ENCODE measurements around the gene CNN1.

- TF ChIP-seq, protein P1, sequence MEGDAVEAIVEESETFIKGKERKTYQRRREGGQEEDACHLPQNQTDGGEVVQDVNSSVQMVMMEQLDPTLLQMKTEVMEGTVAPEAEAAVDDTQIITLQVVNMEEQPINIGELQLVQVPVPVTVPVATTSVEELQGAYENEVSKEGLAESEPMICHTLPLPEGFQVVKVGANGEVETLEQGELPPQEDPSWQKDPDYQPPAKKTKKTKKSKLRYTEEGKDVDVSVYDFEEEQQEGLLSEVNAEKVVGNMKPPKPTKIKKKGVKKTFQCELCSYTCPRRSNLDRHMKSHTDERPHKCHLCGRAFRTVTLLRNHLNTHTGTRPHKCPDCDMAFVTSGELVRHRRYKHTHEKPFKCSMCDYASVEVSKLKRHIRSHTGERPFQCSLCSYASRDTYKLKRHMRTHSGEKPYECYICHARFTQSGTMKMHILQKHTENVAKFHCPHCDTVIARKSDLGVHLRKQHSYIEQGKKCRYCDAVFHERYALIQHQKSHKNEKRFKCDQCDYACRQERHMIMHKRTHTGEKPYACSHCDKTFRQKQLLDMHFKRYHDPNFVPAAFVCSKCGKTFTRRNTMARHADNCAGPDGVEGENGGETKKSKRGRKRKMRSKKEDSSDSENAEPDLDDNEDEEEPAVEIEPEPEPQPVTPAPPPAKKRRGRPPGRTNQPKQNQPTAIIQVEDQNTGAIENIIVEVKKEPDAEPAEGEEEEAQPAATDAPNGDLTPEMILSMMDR (IDR thresholded peaks at IDR 0.05): no peak
- TF ChIP-seq POLR2AphosphoS5 (IDR thresholded peaks at IDR 0.05): peak in 2 of 4 donors; percentile 15 to 30
These were observed 9.5 kb downstream of the CNN1 start for GRCh38 chr19:11547929-11548700.

All from sigmoid colon (tissue), 4 donors.